HL-60 (cell line): Measurements from ENCODE around the gene DDB1.

Experiments
- CTCF ChIP-seq: IDR thresholded peaks from one replicate; pipeline ENCODE4 v1.5.1; 2011; ENCODE audit warnings: low read length, control low read depth, inconsistent platforms; ENCODE audit not compliant: insufficient read depth
- POLR2AphosphoS5 ChIP-seq: IDR thresholded peaks from 2 replicates; pipeline ENCODE4 v1.6.1; 2012; ENCODE audit warnings: low read depth
- REST ChIP-seq: IDR thresholded peaks from 2 replicates; pipeline ENCODE4 v1.6.1; 2012; ENCODE audit warnings: low read depth; ENCODE audit not compliant: insufficient replicate concordance

DNA sequence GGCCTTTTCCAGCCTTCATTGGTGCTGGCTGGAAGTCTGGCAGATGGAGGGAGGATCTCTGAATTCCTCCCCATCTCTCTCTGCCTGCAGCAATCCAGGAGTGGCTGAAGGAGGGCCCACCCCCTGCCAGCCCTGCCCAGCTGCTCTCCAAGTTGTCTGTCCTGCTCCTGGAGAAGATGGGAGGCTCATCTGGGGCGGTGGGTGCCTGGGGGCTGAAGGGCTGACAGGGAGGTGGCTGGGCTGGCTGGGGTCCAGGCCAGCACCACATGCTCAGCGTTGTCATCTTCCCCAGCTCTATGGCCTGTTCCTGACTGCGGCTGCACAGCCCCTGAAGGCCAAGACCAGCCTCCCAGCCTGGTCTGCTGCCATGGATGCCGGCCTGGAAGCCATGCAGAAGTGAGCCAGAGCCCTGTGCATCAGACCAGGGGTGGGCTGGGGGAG is 12.3 kb upstream of the DDB1 start:
- no peak for TF ChIP-seq CTCF
- TF ChIP-seq POLR2AphosphoS5 = no peak
- TF ChIP-seq REST = no peak
